Activated CD8-positive, alpha-beta T cell treated with anti-CD3 and anti-CD28 coated beads for 36 hours (primary cell): ENCODE data around the gene ZFAND6. TPM values are rescaled to one million over a fixed set of nuclear protein-coding genes. Genes with fewer than 3 reads are reported as not detected.
"Not testable (repeated sequence)": the region's sequence is repeated elsewhere in the genome, so short reads cannot be mapped to it uniquely, and the experiment has no call there.

Source experiments
- ATAC-seq: fragments of 200-7000 bp; cut with Tn5 transposase; one replicate; pipeline ENCODE4 v1.10.0; 2021; ENCODE audit warnings: mild to moderate bottlenecking, moderate library complexity
- CTCF ChIA-PET: fragments of 350-600 bp; sonication (Branson Sonifier 250); formaldehyde crosslinking; loops from one replicate; lab custom pipeline; 2021; ENCODE audit warnings: antibody characterized with exemption; lab: Charles Lee
- POLR2A ChIA-PET: fragments of 350-600 bp; sonication (Branson Sonifier 250); formaldehyde crosslinking; loops from one replicate; lab custom pipeline; 2021; ENCODE audit warnings: antibody characterized with exemption; lab: Charles Lee
- DNase-seq: peaks from one replicate; pipeline ENCODE4 v3.0.0-alpha.2; 2020
- H3K27ac Mint-ChIP-seq: one replicate; pipeline ENCODE4 v1.8.0; 2021; ENCODE audit warnings: mild to moderate bottlenecking, mixed read lengths
- H3K27me3 Mint-ChIP-seq: one replicate; pipeline ENCODE4 v1.8.0; 2021; ENCODE audit warnings: mixed read lengths
- H3K36me3 Mint-ChIP-seq: one replicate; pipeline ENCODE4 v1.8.0; 2021; ENCODE audit warnings: low read depth, mixed read lengths
- H3K4me1 Mint-ChIP-seq: one replicate; pipeline ENCODE4 v1.8.0; 2021; ENCODE audit warnings: low read depth, mixed read lengths
- H3K4me3 Mint-ChIP-seq: one replicate; pipeline ENCODE4 v1.8.0; 2021; ENCODE audit warnings: mild to moderate bottlenecking, moderate library complexity, mixed read lengths
- H3K9me3 Mint-ChIP-seq: one replicate; pipeline ENCODE4 v1.8.0; 2021; ENCODE audit warnings: mixed read lengths
- CTCF ChIP-seq: fragments of 200-600 bp; IDR thresholded peaks from one replicate; pipeline ENCODE4 v1.8.0; 2022; ENCODE audit warnings: antibody characterized with exemption, mild to moderate bottlenecking
- intact Hi-C: fragments of 100-400 bp; cut with micrococcal nuclease; formaldehyde crosslinking; loops from one replicate; pipeline ENCODE4 v1.10.0; 2022
- total RNA-seq, 2 experiments: library from RNA; stranded (reverse); gene quantifications; one replicate each; pipeline ENCODE4 v1.2.3, GENCODE V29; 2021

The ZFAND6 gene
- total RNA-seq, 2 experiments from 2014 or later, result 29.6 to 30.7 TPM

GRCh38 chr15:80095511-80095910 lies 36.0 kb downstream of the ZFAND6 start:
- no peaks in the 10 kb centered on the region for H3K9me3 Mint-ChIP-seq
- TF ChIP-seq CTCF, result no peak
- H3K36me3 Mint-ChIP-seq, result peaks cover 7% of the 10 kb centered on the region
- H3K4me3 Mint-ChIP-seq, result no peak overlapping the region
- DNase-seq (no peak), ATAC-seq (no peak)
- H3K27ac Mint-ChIP-seq, result no peak overlapping the region
- CTCF ChIA-PET, result no interaction called here
- peaks cover 37% of the 10 kb centered on the region for H3K4me1 Mint-ChIP-seq
- POLR2A ChIA-PET, result no interaction called here
- no peaks in the 10 kb centered on the region for H3K27me3 Mint-ChIP-seq
- intact Hi-C loops, result no loop called here

GRCh38 chr15:80095969-80096368 lies 36.5 kb downstream of the ZFAND6 start:
- DNase-seq (no peak), ATAC-seq (no peak)
- CTCF ChIA-PET, result no interaction called here
- Mint-ChIP-seq H3K27me3 (no peaks in the 10 kb centered on the region), H3K27ac (no peak overlapping the region), H3K4me1 (peaks cover 38% of the 10 kb centered on the region), H3K36me3 (peaks cover 6% of the 10 kb centered on the region), H3K4me3 (no peak overlapping the region), H3K9me3 (no peaks in the 10 kb centered on the region)
- intact Hi-C loops, result no loop called here
- POLR2A ChIA-PET, result no interaction called here
- TF ChIP-seq CTCF, result no peak

GRCh38 chr15:80098341-80098740 lies 38.9 kb downstream of the ZFAND6 start:
- DNase-seq, result no peak
- POLR2A ChIA-PET, result no interaction called here
- CTCF ChIA-PET, result interaction anchor here (0.9 kb wide), 1 partner anchor 87 kb away, joined by 3 read pairs; no protein-coding TSS in a partner anchor

GRCh38 chr15:80099241-80099640 lies 39.8 kb downstream of the ZFAND6 start:
- Mint-ChIP-seq H3K36me3 (peaks cover 5% of the 10 kb centered on the region), H3K4me3 (no peak overlapping the region), H3K9me3 (no peaks in the 10 kb centered on the region), H3K27me3 (no peaks in the 10 kb centered on the region), H3K27ac (no peak overlapping the region), H3K4me1 (peaks cover 38% of the 10 kb centered on the region)
- DNase-seq (no peak), ATAC-seq (no peak)
- intact Hi-C loops, result no loop called here
- no peak for TF ChIP-seq CTCF
- POLR2A ChIA-PET, result interaction anchor here (0.7 kb wide), 1 partner anchor 52 kb away, joined by 3 read pairs; no protein-coding TSS in a partner anchor
- CTCF ChIA-PET, result no interaction called here

More at GRCh38 chr15:80098341-80098740, 38.9 kb downstream of the ZFAND6 start:
- Mint-ChIP-seq H3K9me3 (no peaks in the 10 kb centered on the region), H3K4me3 (no peak overlapping the region), H3K36me3 (peaks cover 3% of the 10 kb centered on the region), H3K27me3 (no peaks in the 10 kb centered on the region), H3K27ac (no peak overlapping the region), H3K4me1 (peaks cover 45% of the 10 kb centered on the region)
- ATAC-seq, result no peak
- TF ChIP-seq CTCF, result no peak
- intact Hi-C loops, result no loop called here

- intact Hi-C loops, ATAC-seq, H3K4me3 Mint-ChIP-seq, H3K27me3 Mint-ChIP-seq, POLR2A ChIA-PET, CTCF ChIA-PET, DNase-seq, H3K36me3 Mint-ChIP-seq, H3K9me3 Mint-ChIP-seq: not testable (repeated sequence)
- H3K27ac Mint-ChIP-seq, result peak overlapping the region; percentile 30
- H3K4me1 Mint-ChIP-seq, result peaks cover 37% of the 10 kb centered on the region
Observed at GRCh38 chr15:80099662-80100061, 40.2 kb downstream of the ZFAND6 start.

- ChIA-PET CTCF (no interaction called here), POLR2A (no interaction called here)
- Mint-ChIP-seq H3K4me1 (peaks cover 36% of the 10 kb centered on the region), H3K36me3 (peaks cover 8% of the 10 kb centered on the region), H3K27me3 (no peaks in the 10 kb centered on the region), H3K4me3 (no peak overlapping the region), H3K9me3 (no peaks in the 10 kb centered on the region), H3K27ac (no peak overlapping the region)
- ATAC-seq, result no peak
- no peak for DNase-seq
- intact Hi-C loops, result no loop called here
- TF ChIP-seq CTCF, result no peak
Observed at GRCh38 chr15:80100247-80100646, 40.8 kb downstream of the ZFAND6 start.
